Common myeloid progenitor, CD34-positive (primary cell): ENCODE results near the gene ETFB. TPM values are rescaled to one million over a fixed set of nuclear protein-coding genes. Genes with fewer than 3 reads are reported as not detected.
"Not testable (repeated sequence)": the region's sequence is repeated elsewhere in the genome, so short reads cannot be mapped to it uniquely, and the experiment has no call there.

Experiments
- CTCF ChIA-PET: fragments of 350-600 bp; sonication (Branson Sonifier 250); formaldehyde crosslinking; loops from one replicate; lab custom pipeline; 2021; ENCODE audit warnings: antibody characterized with exemption; lab: Charles Lee
- POLR2A ChIA-PET: fragments of 350-600 bp; sonication (Branson Sonifier 250); formaldehyde crosslinking; loops from one replicate; lab custom pipeline; 2021; ENCODE audit warnings: antibody characterized with exemption; lab: Charles Lee
- DNase-seq, 3 donors: peaks; one replicate each; pipeline versions ENCODE4 v3.0.0 to v3.0.0-alpha.2; 2013
- H3K27ac ChIP-seq, 2 experiments: 1 replicate in 1 of 2; 2 replicates in 1 of 2; pipeline ENCODE4 v1.7.0; 2013; ENCODE audit warnings: inconsistent platforms in 2 of 2, low read length in 2 of 2, mild to moderate bottlenecking in 2 of 2, low read depth in 1 of 2, moderate library complexity in 1 of 2; ENCODE audit not compliant: severe bottlenecking in 2 of 2, insufficient read depth in 1 of 2, poor library complexity in 1 of 2
- H3K27me3 ChIP-seq, 5 experiments: replicated peaks in 2 of 5; 1 replicate in 3 of 5; 2 replicates in 2 of 5; pipeline versions ENCODE4 v1.6.1 to v1.7.0; 2013; ENCODE audit warnings: low read length in 4 of 5, mild to moderate bottlenecking in 2 of 5, moderate library complexity in 2 of 5, inconsistent platforms in 1 of 5; ENCODE audit not compliant: insufficient read depth in 5 of 5, control insufficient read depth in 4 of 5
- H3K36me3 ChIP-seq, 4 experiments: 1 replicate in 2 of 4; 2 replicates in 2 of 4; pipeline versions ENCODE4 v1.6.1 to v1.7.0; 2013; ENCODE audit warnings: low read length in 3 of 4, control low read depth in 1 of 4, mild to moderate bottlenecking in 1 of 4; ENCODE audit not compliant: control insufficient read depth in 4 of 4, insufficient read depth in 4 of 4
- H3K4me1 ChIP-seq, 4 experiments: 1 replicate in 3 of 4; 2 replicates in 1 of 4; pipeline versions ENCODE4 v1.6.1 to v1.7.1; 2013; ENCODE audit warnings: low read length in 3 of 4, mild to moderate bottlenecking in 3 of 4, control low read depth in 1 of 4, inconsistent platforms in 1 of 4, moderate library complexity in 1 of 4; ENCODE audit not compliant: control insufficient read depth in 4 of 4, insufficient read depth in 4 of 4; ENCODE audit errors: control extremely low read depth in 1 of 4
- H3K4me3 ChIP-seq, 7 experiments: 1 replicate in 4 of 7; 2 replicates in 3 of 7; pipeline versions ENCODE4 v1.5.1 to v1.7.0; 2013; ENCODE audit warnings: mild to moderate bottlenecking in 7 of 7, low read length in 6 of 7, moderate library complexity in 6 of 7, inconsistent platforms in 2 of 7, low read depth in 2 of 7, control low read depth in 1 of 7; ENCODE audit not compliant: insufficient read depth in 4 of 7, control insufficient read depth in 1 of 7; ENCODE audit errors: extremely low read depth in 1 of 7
- H3K9me3 ChIP-seq, 5 experiments: 1 replicate in 4 of 5; 2 replicates in 1 of 5; pipeline versions ENCODE4 v1.6.1 to v1.7.1; 2013; ENCODE audit warnings: low read length in 4 of 5, mild to moderate bottlenecking in 2 of 5, inconsistent platforms in 1 of 5, low read depth in 1 of 5, moderate library complexity in 1 of 5; ENCODE audit not compliant: control insufficient read depth in 4 of 5, insufficient read depth in 2 of 5; ENCODE audit errors: control extremely low read depth in 1 of 5
- WGBS: methylation state at CpG from one replicate; pipeline ENCODE4 v1.1.5; 2013; ENCODE audit not compliant: insufficient coverage; 5-methylcytosine and 5-hydroxymethylcytosine counted together
- polyA plus RNA-seq: library from polyadenylated mRNA; unstranded; fragments of 120-200 nt; gene quantifications from one replicate; pipeline ENCODE4 v1.2.1, GENCODE V29; 2013

ETFB gene
- 66.3 TPM for polyA plus RNA-seq

- Histone ChIP-seq H3K27me3 (no peaks in the 10 kb centered on the region), H3K4me3 (peak within 1 kb of the TSS; percentile 71 to 97 (median 85)), H3K27ac (peak within 1 kb of the TSS; percentile 55 to 89), H3K4me1 (peaks cover 0 to 67% (median 57%) of the 10 kb centered on the region in 4 experiments), H3K36me3 (peaks cover 0 to 3% (median 0%) of the 10 kb centered on the region in 4 experiments), H3K9me3 (no peaks in the 10 kb centered on the region)
- no peak for DNase-seq
- ChIA-PET CTCF (interaction anchor here (0.9 to 1.6 kb wide), 5 partner anchors 22 to 52 kb away, joined by 3 to 5 read pairs (median 4); partner anchors contain the start of genes C19orf84, SIGLEC10 and VSIG10L), POLR2A (interaction anchor here (1.0 to 1.1 kb wide), 2 partner anchors 11 to 26 kb away, joined by 3 to 5 read pairs; no protein-coding TSS in a partner anchor)
- WGBS = under 1% methylated on average over 20 of the region's 27 CpGs
Measured at GRCh38 chr19:51365965-51366388, at the start of gene ETFB. TSS of gene ETFB (minus strand) at chr19:51366388. CDS start at chr19:51366326, 62 bp downstream.

- ChIA-PET POLR2A (interaction anchor here (0.6 kb wide), 1 partner anchor 25 kb away, joined by 3 read pairs; no protein-coding TSS in a partner anchor), CTCF (interaction anchor here (0.9 to 7.3 kb wide), 3 partner anchors 15 to 242 kb away, joined by 3 to 101 read pairs (median 3); no protein-coding TSS in a partner anchor)
- peaks cover 3 to 43% (median 27%) of the 10 kb centered on the region in 4 experiments for H3K4me1 ChIP-seq
- H3K36me3 ChIP-seq = peaks cover 4 to 5% (median 4%) of the 10 kb centered on the region in 4 experiments
- 100% methylated on average over 12 of the region's 12 CpGs for WGBS
- no peaks in the 10 kb centered on the region for H3K9me3 ChIP-seq
- no peak overlapping the region for H3K27ac ChIP-seq
- H3K27me3 ChIP-seq = no peaks in the 10 kb centered on the region
- DNase-seq = no peak
- no peak overlapping the region for H3K4me3 ChIP-seq
Measured at GRCh38 chr19:51415187-51415586, 49.0 kb upstream of the ETFB start.

- ChIA-PET CTCF (interaction anchor here (2.4 kb wide), 1 partner anchor 10 kb away, joined by 9 read pairs; no protein-coding TSS in a partner anchor), POLR2A (no interaction called here)
- Histone ChIP-seq H3K9me3 (no peaks in the 10 kb centered on the region), H3K27me3 (no peaks in the 10 kb centered on the region), H3K36me3 (peaks cover 4 to 5% (median 4%) of the 10 kb centered on the region in 4 experiments), H3K4me3 (no peak overlapping the region), H3K27ac (no peak overlapping the region), H3K4me1 (peaks cover 12 to 38% (median 33%) of the 10 kb centered on the region in 4 experiments)
- DNase-seq = no peak
- 96% methylated on average over 14 of the region's 15 CpGs for WGBS
Measured at GRCh38 chr19:51410950-51411748, 45.0 kb upstream of the ETFB start.

GRCh38 chr19:51407511-51408131, 41.4 kb upstream of the ETFB start:
- Histone ChIP-seq H3K4me1 (peaks cover 12 to 34% (median 32%) of the 10 kb centered on the region in 4 experiments), H3K9me3 (peaks cover 0 to 2% (median 0%) of the 10 kb centered on the region in 5 experiments), H3K27ac (no peak overlapping the region), H3K36me3 (peaks cover 0 to 4% (median 0%) of the 10 kb centered on the region in 4 experiments), H3K4me3 (peak overlapping the region in 1 of 7 experiments; percentile 16), H3K27me3 (no peaks in the 10 kb centered on the region)
- CTCF ChIA-PET = interaction anchor here (0.6 to 3.6 kb wide), 9 partner anchors 10 to 247 kb away, joined by 3 to 22 read pairs (median 6); partner anchors contain the start of genes C19orf84, SIGLEC10 and VSIG10L
- POLR2A ChIA-PET = interaction anchor here (0.7 kb wide), 1 partner anchor 319 kb away, joined by 3 read pairs; no protein-coding TSS in a partner anchor
- DNase-seq = peak; percentile 42 to 85 (median 84)
- 62% methylated on average over 6 of the region's 6 CpGs for WGBS

- Histone ChIP-seq H3K9me3 (peaks cover 2 to 10% (median 3%) of the 10 kb centered on the region in 5 experiments), H3K27ac (no peak overlapping the region), H3K4me3 (no peak overlapping the region), H3K36me3 (no peaks in the 10 kb centered on the region), H3K4me1 (peaks cover 0 to 7% (median 3%) of the 10 kb centered on the region in 4 experiments), H3K27me3 (no peaks in the 10 kb centered on the region)
- WGBS = 98% methylated on average over 9 of the region's 9 CpGs
- no peak for DNase-seq
- ChIA-PET POLR2A (no interaction called here), CTCF (interaction anchor here (1.0 to 10.2 kb wide), 3 partner anchors 17 to 58 kb away, joined by 3 to 101 read pairs (median 15); partner anchors contain the start of gene SIGLEC10)
Measured at GRCh38 chr19:51402117-51402516, 35.9 kb upstream of the ETFB start.

GRCh38 chr19:51399936-51400335, 33.7 kb upstream of the ETFB start:
- H3K27ac ChIP-seq, H3K4me3 ChIP-seq, DNase-seq, H3K27me3 ChIP-seq, POLR2A ChIA-PET, H3K36me3 ChIP-seq, H3K4me1 ChIP-seq: not testable (repeated sequence)
- H3K9me3 ChIP-seq = peaks cover 2 to 10% (median 3%) of the 10 kb centered on the region in 5 experiments
- 84% methylated on average over 7 of the region's 7 CpGs for WGBS
- CTCF ChIA-PET = interaction anchor here (0.6 to 10.2 kb wide), 6 partner anchors 19 to 240 kb away, joined by 3 to 101 read pairs (median 4); partner anchors contain the start of gene SIGLEC10
